Heart left ventricle (tissue), 16 donors: Measurements from ENCODE around the gene VWA3A. TPM values are rescaled to one million over a fixed set of nuclear protein-coding genes. Genes with fewer than 3 reads are reported as not detected.

Source experiments
- ATAC-seq, 4 donors: fragments of 200-7000 bp; cut with Tn5 transposase; one replicate each; pipeline ENCODE4 v1.9.1; 2020 to 2022; ENCODE audit warnings: moderate library complexity in 4 of 4, mild to moderate bottlenecking in 3 of 4, moderate number of reproducible peaks in 1 of 4
- DNase-seq, 5 donors: peaks; one replicate each; pipeline ENCODE4 v3.0.0-alpha.2; 2020
- H3K27ac ChIP-seq, 12 donors: fragments of 200-600 bp; sonication (generic) in 4 of 12; one replicate each; pipeline versions ENCODE4 v1.5.0 to v1.8.0; 2016 to 2022; ENCODE audit warnings: mild to moderate bottlenecking in 2 of 12
- H3K27me3 ChIP-seq, 9 donors: fragments of 200-600 bp; sonication (generic) in 2 of 9; one replicate each; pipeline versions ENCODE4 v1.5.1 to v1.8.0; 2016 to 2022; ENCODE audit warnings: mild to moderate bottlenecking in 3 of 9
- H3K36me3 ChIP-seq, 9 donors: fragments of 200-600 bp; sonication (generic) in 2 of 9; one replicate each; pipeline versions ENCODE4 v1.5.0 to v1.8.0; 2018 to 2022; ENCODE audit warnings: mild to moderate bottlenecking in 2 of 9
- H3K4me1 ChIP-seq, 12 donors: fragments of 200-600 bp; sonication (generic) in 4 of 12; one replicate each; pipeline versions ENCODE4 v1.5.0 to v1.8.0; 2016 to 2022; ENCODE audit warnings: mild to moderate bottlenecking in 3 of 12
- H3K4me3 ChIP-seq, 12 donors: fragments of 200-600 bp; sonication (generic) in 4 of 12; one replicate each; pipeline versions ENCODE4 v1.5.0 to v1.8.0; 2017 to 2022; ENCODE audit warnings: mild to moderate bottlenecking in 9 of 12, moderate library complexity in 4 of 12
- H3K9me3 ChIP-seq, 12 donors: fragments of 200-600 bp; sonication (generic) in 4 of 12; one replicate each; pipeline versions ENCODE4 v1.5.0 to v1.8.0; 2016 to 2022; ENCODE audit warnings: mild to moderate bottlenecking in 1 of 12
- POLR2A ChIP-seq, 2 donors: fragments of 450-650 bp; IDR thresholded peaks; one replicate each; pipeline ENCODE4 v1.6.1; 2017; ENCODE audit warnings: antibody characterized with exemption in 2 of 2, mild to moderate bottlenecking in 2 of 2, moderate library complexity in 2 of 2
- WGBS, 4 donors: extraction: QIAGEN DNeasy Blood & Tissue Kit in 2 of 4; methylation state at CpG; one replicate each; pipeline versions ENCODE4 v1.1.5 to v1.1.7; 2013 to 2018; 5-methylcytosine and 5-hydroxymethylcytosine counted together
- intact Hi-C, 10 donors: fragments of 100-400 bp; cut with DNase I; formaldehyde crosslinking; loops; one replicate each; pipeline versions ENCODE4 v1.11.1 to v1.14.2; 2022
- polyA plus RNA-seq, 2 donors: library from polyadenylated mRNA; stranded (reverse); fragments of 200-250 nt; gene quantifications; one replicate each; pipeline ENCODE4 v1.2.3, GENCODE V29; 2013
- total RNA-seq, 9 donors: library from RNA; depleted of rRNA in 2 of 9; stranded (reverse); fragments of >200 nt in 2 of 9; fragmentation: NEBNext Ultra II Directional in 3 of 9; extraction: Animal tissue kit (Norgen Biotek cat#: 25700) in 3 of 9; gene quantifications; one replicate each; pipeline versions ENCODE4 v1.1.0 to v1.2.4, GENCODE V29; 2016 to 2023
- TF ChIP-seq, protein P1 (sequence below), 12 donors: fragments of 200-600 bp; sonication (generic) in 4 of 12; IDR thresholded peaks; one replicate each; pipeline versions ENCODE4 v1.5.0 to v1.8.0; 2018 to 2022; ENCODE audit warnings: antibody characterized with exemption in 12 of 12, mild to moderate bottlenecking in 5 of 12
- donor health status: ischemic (EF 13 %, LVEDD 7.1; RV severe dilation, severe dysfunction).
- donor health status: healthy with polysubstance abuse.
- donor health status: DM: no; HTN: yes; CAD: no.
- donor health status: DM: no; HTN: no; CAD: no.
- donor health status: ischemic (EF 25% LVEDD 6.9; RV normal size, moderate dysfunction).
- donor health status: ischemic (EF 25% LVEDD 5.7; RV mildly dilated, moderate dysfunction).
- donor health status: healthy.
- donor health status: DM: yes; HTN: yes; CAD: no.
- donor health status: ischemic (EF 35%, LVEDD 5.7; RV mildly dilated, moderate dysfunction).
- donor health status: nonischemic (EF 11% LVEDD 7.7; RV severe dilation, severe dysfunction).
- donor health status: DM: yes; HTN: yes; CAD: no.
- donor health status: PGD.
- donor health status: ischemic (EF 29% LVEDD 5.4; RV normal size, mild dysfunction).
- donor health status: nonischemic (EF 23%, LVEDD 6.1; RV moderate dilation, normal function).

The VWA3A gene
- total and polyA plus RNA-seq, 11 donors, result 0.03 to 1.3 (median 0.58) TPM; not detected in 1

DNA sequence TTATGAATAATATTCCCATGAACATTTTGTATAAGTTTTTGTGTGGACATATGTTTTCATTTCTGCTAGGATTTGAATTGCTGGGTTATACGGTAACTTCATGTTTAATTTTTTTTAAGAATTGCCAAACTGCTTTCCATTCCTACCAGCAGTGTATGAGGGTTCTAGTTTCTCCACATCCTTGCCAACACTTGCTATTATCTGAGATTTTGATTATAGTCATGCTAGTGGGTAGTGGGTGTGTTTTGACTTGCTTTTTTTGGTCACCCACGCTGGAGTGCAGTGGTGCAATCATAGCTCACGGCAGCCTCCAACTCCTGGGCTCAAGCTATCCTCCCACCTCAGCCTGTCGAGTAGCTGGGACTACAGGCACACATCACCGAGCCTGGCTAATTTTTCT lies 110.8 kb downstream of the VWA3A start:
- TF ChIP-seq, protein P1, sequence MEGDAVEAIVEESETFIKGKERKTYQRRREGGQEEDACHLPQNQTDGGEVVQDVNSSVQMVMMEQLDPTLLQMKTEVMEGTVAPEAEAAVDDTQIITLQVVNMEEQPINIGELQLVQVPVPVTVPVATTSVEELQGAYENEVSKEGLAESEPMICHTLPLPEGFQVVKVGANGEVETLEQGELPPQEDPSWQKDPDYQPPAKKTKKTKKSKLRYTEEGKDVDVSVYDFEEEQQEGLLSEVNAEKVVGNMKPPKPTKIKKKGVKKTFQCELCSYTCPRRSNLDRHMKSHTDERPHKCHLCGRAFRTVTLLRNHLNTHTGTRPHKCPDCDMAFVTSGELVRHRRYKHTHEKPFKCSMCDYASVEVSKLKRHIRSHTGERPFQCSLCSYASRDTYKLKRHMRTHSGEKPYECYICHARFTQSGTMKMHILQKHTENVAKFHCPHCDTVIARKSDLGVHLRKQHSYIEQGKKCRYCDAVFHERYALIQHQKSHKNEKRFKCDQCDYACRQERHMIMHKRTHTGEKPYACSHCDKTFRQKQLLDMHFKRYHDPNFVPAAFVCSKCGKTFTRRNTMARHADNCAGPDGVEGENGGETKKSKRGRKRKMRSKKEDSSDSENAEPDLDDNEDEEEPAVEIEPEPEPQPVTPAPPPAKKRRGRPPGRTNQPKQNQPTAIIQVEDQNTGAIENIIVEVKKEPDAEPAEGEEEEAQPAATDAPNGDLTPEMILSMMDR (IDR thresholded peaks at IDR 0.05), result no peak
- no peak for TF ChIP-seq POLR2A (IDR thresholded peaks at IDR 0.05)
- ATAC-seq (no peak), DNase-seq (peak in 1 of 5 donors; percentile 4)
- H3K4me3 ChIP-seq, result no peak overlapping the region
- peaks cover 0 to 37% (median 13%) of the 10 kb centered on the region in 12 donors for H3K4me1 ChIP-seq
- H3K27me3 ChIP-seq, result no peaks in the 10 kb centered on the region
- H3K9me3 ChIP-seq, result peaks cover 0 to 6% (median 0%) of the 10 kb centered on the region in 12 donors
- intact Hi-C loops, result loop anchor here in 1 of 10 donors (5.0 kb wide), 1 partner anchor 89 kb away; no protein-coding TSS in a partner anchor
- H3K27ac ChIP-seq, result no peak overlapping the region
- 82 to 91% (median 90%) methylated on average over 5 of the region's 5 CpGs for WGBS, 4 donors
- no peaks in the 10 kb centered on the region for H3K36me3 ChIP-seq

DNA sequence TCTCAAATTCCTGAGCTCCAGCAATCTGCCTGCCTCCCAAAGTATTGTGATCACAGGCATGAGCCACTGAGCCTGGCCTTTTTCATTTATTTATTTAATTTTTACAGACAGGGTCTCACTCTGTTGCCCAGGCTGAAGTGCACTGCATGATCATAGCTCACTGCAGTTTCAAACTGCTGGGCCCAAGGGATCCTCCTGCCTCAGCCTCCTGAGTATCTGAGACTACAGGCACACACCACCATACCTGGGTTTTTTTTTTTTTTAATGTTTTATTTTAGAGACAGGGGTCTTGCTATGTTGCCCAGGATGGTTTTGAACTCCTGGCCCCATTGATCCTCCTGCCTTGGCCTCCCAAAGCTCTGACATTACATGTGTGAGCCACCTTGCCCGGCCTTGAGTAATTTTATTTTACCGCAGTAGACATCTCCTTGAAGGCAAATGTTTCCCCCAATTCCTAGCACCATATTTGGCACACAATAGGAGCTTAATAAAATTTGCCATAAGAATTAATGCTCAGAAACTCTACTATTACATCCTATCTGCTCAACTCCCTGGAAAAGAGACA lies 111.8 kb downstream of the VWA3A start:
- intact Hi-C loops, result loop anchor here in 1 of 10 donors (5.0 kb wide), 1 partner anchor 88 kb away; no protein-coding TSS in a partner anchor
- no peak overlapping the region for H3K4me3 ChIP-seq
- H3K27ac ChIP-seq, result no peak overlapping the region

DNA sequence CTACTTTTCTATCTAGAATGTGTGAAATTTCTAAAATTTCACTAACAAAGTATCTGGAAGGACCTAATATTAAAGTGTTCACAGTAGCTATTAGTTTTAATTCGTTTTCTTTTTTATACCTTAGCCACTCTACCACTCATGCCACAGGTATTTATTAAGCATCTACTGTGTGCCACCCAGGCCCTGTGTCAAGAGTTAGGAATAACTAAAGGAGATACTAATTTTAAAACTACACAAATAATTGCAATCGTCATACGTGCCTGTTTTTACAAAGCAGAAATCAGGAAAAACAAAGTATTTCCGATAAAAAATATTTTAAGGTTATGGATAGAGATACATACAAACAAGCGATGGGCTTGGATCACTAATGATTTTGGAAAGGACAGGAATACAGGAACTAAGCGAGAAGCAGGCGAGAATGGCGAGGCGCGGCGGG lies 113.3 kb downstream of the VWA3A start:
- intact Hi-C loops, result loop anchor here in 7 of 10 donors (1.0 to 5.0 kb wide), 6 partner anchors 9 to 92 kb away; partner anchors contain the start of gene POLR3E (in 6 of the 7)
- peak overlapping the region in 11 of 12 donors; percentile 79 to 98 (median 90) for H3K4me3 ChIP-seq
- TF ChIP-seq, protein P1 (IDR thresholded peaks at IDR 0.05), result no peak
- no peak for TF ChIP-seq POLR2A (IDR thresholded peaks at IDR 0.05)

More for the DNA sequence above, 111.8 kb downstream of the VWA3A start:
- DNase-seq (peak in 1 of 5 donors; percentile 4), ATAC-seq (no peak)
- TF ChIP-seq POLR2A (IDR thresholded peaks at IDR 0.05), result no peak
- TF ChIP-seq, protein P1 (IDR thresholded peaks at IDR 0.05), result no peak
- peaks cover 0 to 6% (median 0%) of the 10 kb centered on the region in 12 donors for H3K9me3 ChIP-seq
- no peaks in the 10 kb centered on the region for H3K36me3 ChIP-seq
- WGBS, 4 donors, result 96 to 99% (median 99%) methylated on average over 2 of the region's 2 CpGs
- H3K27me3 ChIP-seq, result no peaks in the 10 kb centered on the region
- H3K4me1 ChIP-seq, result peaks cover 0 to 39% (median 16%) of the 10 kb centered on the region in 12 donors

More for the DNA sequence above, 113.3 kb downstream of the VWA3A start:
- Histone ChIP-seq H3K27me3 (no peaks in the 10 kb centered on the region), H3K4me1 (peaks cover 0 to 38% (median 17%) of the 10 kb centered on the region in 12 donors), H3K27ac (peak overlapping the region; percentile 89 to 97 (median 92)), H3K9me3 (peaks cover 0 to 7% (median 0%) of the 10 kb centered on the region in 12 donors), H3K36me3 (no peaks in the 10 kb centered on the region)
- WGBS, 4 donors, result 6 to 9% (median 6%) methylated on average over 11 of the region's 11 CpGs
- DNase-seq (no peak), ATAC-seq (no peak)
